GM10266 (cell line): ENCODE data around the gene PYGB.

Experiments used
- DNase-seq: peaks from one replicate; pipeline ENCODE4 v3.0.0; 2012; ENCODE audit errors: extremely low spot score
- TF ChIP-seq, protein P1 (sequence below): IDR thresholded peaks from 2 replicates; pipeline ENCODE4 v1.5.1; 2012; ENCODE audit warnings: mild to moderate bottlenecking, low read depth; ENCODE audit not compliant: control insufficient read depth, insufficient read depth; ENCODE audit errors: missing control alignments

The PYGB gene

DNA sequence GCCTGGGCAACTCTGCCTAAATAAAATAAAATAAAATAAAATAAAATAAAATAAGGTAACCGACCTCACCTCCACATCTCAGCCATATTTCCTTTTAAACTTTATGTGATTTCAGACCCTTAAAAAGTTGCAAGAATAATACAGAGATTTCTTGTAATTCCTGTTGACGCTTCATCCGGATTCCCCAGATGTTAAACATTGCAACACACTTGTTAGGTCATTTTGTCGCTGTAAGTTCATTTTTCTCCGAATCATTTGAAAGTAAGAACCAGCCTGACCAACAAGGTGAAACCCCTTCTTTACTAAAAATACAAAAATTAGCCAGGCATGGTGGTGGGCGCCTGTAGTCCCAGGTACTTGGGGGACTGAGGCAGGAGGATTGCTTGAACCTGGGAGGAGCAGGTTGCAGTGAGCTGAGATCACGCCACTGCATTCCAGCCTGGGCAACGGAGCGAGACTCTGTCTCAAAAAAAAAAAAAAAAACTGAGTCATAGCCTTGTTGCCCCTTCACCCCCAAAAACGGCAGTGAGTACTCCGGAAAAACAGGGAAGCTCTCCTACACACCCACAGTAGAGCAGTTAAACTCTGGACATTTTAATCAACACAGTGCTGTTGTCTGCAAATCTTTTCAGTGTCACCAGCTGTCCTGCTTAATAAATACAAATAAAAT is 5.9 kb downstream of the PYGB start:
- DNase-seq = no peak
- TF ChIP-seq, protein P1, sequence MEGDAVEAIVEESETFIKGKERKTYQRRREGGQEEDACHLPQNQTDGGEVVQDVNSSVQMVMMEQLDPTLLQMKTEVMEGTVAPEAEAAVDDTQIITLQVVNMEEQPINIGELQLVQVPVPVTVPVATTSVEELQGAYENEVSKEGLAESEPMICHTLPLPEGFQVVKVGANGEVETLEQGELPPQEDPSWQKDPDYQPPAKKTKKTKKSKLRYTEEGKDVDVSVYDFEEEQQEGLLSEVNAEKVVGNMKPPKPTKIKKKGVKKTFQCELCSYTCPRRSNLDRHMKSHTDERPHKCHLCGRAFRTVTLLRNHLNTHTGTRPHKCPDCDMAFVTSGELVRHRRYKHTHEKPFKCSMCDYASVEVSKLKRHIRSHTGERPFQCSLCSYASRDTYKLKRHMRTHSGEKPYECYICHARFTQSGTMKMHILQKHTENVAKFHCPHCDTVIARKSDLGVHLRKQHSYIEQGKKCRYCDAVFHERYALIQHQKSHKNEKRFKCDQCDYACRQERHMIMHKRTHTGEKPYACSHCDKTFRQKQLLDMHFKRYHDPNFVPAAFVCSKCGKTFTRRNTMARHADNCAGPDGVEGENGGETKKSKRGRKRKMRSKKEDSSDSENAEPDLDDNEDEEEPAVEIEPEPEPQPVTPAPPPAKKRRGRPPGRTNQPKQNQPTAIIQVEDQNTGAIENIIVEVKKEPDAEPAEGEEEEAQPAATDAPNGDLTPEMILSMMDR = no peak

DNA sequence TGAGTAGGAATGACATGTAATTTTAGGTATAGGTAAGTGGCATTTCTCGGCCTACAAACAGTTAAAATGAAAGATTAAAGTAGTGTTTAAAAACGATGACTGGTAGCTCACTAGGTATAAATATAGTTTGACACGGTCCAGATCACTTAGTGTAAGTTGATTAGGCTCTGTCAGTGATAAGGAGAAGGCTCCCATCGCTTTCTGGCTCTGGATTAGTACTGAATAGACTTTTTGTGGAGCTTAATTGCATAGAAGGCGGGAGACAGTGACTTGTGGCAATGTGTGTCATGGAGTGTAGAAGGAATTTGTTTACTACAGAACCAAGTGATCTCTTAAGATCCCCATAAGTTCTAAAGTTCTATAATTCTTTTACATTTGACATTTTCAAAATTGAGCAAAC is 6.7 kb downstream of the PYGB start:
- TF ChIP-seq, protein P1 = no peak

DNA sequence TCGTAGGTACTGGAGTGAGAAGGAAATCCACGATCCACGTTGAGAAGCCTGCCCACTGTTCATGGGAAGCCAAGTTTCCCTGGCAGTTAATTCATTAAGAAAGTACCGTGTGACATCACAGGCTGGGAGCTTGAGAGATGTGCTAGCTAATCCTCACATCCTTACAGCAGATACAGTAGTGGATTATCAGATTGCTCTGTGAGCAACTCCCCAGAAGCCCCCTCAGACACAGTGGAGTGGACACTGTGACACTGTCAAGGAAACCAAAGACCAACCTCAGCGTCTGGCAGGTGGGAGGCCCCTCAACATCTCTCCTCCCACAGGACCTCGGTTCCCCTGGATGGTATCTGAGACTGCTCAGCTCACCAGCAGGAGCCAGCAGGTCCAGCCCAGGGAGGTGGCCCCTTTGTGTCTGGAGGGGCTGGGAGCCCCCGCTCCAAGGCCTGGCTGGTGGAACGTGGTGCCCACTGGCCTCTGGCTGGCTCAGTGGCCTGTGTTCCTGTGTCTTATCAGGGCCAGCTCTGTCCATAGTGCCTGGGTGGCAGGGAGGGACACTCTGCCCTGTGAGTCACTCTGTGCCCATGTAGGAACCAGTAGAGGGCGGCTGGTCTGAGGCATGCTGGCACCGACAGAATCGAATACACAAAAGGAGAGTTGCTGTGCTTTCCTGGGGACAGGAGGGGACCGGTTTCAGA is 7.2 kb downstream of the PYGB start:
- DNase-seq = no peak

More for the DNA sequence above, 6.7 kb downstream of the PYGB start:
- DNase-seq = no peak

DNA sequence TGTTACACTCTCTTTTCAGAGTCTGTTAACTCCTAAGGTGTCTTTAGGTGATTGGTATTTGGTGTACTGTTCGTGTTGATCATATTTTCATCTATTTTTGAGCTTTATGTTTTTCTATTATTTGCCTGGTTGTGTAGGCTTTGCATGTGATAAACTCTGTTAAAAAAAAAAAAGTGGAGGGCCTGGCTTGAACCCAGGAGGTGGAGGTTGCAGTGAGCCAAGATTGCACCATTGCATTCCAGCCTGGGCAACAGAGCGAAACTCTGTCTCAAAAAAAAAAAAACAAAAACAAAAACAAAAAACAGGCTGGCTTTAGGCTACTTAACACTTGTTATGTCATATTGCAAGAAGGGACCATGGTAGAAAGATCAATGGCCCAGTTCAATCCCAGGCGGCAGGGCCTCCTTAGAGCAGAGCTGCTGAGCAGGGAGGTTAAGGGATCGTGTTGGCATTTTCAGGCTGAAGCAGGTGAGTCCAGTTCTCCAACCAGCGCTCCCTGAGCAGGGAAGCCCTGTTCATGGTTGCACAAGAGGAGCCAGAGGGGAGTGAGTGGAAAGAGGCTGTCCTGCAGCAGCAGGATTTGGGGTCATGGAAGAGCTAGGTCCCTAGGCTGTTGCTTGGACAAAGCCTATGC is 8.5 kb downstream of the PYGB start:
- no peak for DNase-seq
- TF ChIP-seq, protein P1 = no peak

More for the DNA sequence above, 7.2 kb downstream of the PYGB start:
- TF ChIP-seq, protein P1 = no peak

DNA sequence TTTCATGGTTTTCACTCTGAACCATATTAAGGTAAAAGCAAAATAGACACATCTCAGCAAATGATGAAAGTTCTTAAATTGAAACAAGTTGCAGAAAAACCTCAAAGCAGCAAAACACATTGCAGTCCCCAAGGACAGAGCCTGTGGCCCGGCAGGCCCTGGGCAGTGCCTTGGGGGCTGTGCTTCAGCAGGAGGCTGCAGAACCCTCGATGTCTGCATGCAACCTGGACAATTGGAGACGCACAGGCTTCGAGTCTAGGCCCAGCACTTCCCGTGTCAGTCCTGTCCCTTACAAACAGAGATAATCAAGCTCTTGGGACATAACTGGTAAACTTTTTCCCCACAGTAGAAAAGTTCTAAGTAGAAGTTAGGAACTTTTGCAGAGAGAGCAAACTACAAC is 9.2 kb downstream of the PYGB start:
- DNase-seq = no peak
- TF ChIP-seq, protein P1 = no peak

DNA sequence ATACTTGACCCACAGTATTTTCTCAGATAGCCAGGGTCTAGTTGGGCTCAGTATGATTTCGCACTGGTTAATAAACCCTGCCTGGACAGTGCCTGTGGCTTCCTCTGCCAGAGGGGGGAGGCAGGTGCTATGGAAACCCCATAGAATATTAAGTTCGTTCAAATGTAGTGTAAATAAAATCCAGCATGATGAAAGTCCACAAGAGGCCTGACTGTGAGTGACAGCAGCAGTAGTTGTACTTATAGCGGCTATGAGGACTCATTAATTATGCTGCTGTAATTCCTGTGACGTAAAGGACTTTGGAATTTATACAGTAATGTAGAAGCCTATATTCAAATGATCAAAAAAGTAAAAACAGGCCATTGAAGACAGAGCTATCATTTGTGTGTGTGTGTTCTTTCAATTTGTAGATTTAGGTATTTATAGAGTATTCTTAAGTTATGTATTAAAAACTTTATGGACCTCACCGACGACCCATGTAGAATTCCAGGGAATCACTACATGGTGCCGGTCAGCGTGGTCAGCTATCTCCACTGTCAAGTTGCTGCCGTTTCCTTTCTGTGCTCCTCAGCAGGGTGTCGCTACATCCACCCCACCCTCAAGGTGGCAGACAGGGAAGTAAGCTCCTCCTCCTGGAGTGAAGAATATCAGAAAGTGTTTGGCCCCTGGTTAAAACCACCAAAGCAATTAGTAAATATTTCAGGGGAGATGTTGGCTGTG is 10.0 kb downstream of the PYGB start:
- TF ChIP-seq, protein P1 = no peak
- no peak for DNase-seq
